SU-DHL-6 (cell line): Measurements from ENCODE around the gene MAPK10.

Experiments used
- H2AFZ ChIP-seq: fragments of 200-600 bp; sonication (generic); 2 replicates; pipeline ENCODE4 v1.6.1; 2014; ENCODE audit warnings: low read depth, mild to moderate bottlenecking, moderate library complexity, mixed read lengths, antibody characterized with exemption, low read length; ENCODE audit not compliant: severe bottlenecking
- H3F3A ChIP-seq: fragments of 200-600 bp; shearing (Covaris generic); 2 replicates; pipeline ENCODE4 v1.6.0; 2016; ENCODE audit warnings: antibody characterized with exemption, mild to moderate bottlenecking; ENCODE audit not compliant: insufficient read depth
- H3K27ac ChIP-seq: fragments of 200-600 bp; sonication (generic); 2 replicates; pipeline ENCODE4 v1.5.1; 2016; ENCODE audit warnings: low read depth, mild to moderate bottlenecking, low read length, moderate library complexity, mixed read lengths
- H3K27me3 ChIP-seq: fragments of 200-600 bp; sonication (generic), shearing (Covaris generic); 2 replicates; pipeline ENCODE4 v1.6.0; 2014; ENCODE audit warnings: mild to moderate bottlenecking, low read length
- H3K36me3 ChIP-seq: fragments of 200-600 bp; sonication (generic); 2 replicates; pipeline ENCODE4 v1.6.1; 2014; ENCODE audit warnings: mild to moderate bottlenecking, low read length, mixed read lengths
- H3K4me2 ChIP-seq: fragments of 300-600, 200-600 bp; shearing (Covaris generic), sonication (generic); 2 replicates; pipeline ENCODE4 v1.6.0; 2014; ENCODE audit warnings: low read length, low read depth, mild to moderate bottlenecking; ENCODE audit not compliant: poor library complexity, severe bottlenecking
- H3K4me3 ChIP-seq: fragments of 200-600 bp; sonication (generic); 2 replicates; pipeline ENCODE4 v1.5.1; 2014; ENCODE audit warnings: antibody characterized with exemption, low read length, mild to moderate bottlenecking, mixed read lengths; ENCODE audit not compliant: insufficient read depth, poor library complexity, severe bottlenecking
- H3K79me2 ChIP-seq: fragments of 200-600 bp; sonication (generic); 2 replicates; pipeline ENCODE4 v1.6.1; 2014; ENCODE audit warnings: mild to moderate bottlenecking, low read length, moderate library complexity; ENCODE audit not compliant: insufficient read depth
- H3K9ac ChIP-seq: fragments of 200-600 bp; sonication (generic); 2 replicates; pipeline ENCODE4 v1.7.0; 2014; ENCODE audit warnings: mild to moderate bottlenecking, low read length
- H3K9me2 ChIP-seq: fragments of 200-600 bp; sonication (generic); replicated peaks from 2 replicates; pipeline ENCODE4 v1.6.1; 2014; ENCODE audit warnings: low read length; ENCODE audit not compliant: insufficient read depth
- H3K9me3 ChIP-seq: fragments of 200-600 bp; sonication (generic); 2 replicates; pipeline ENCODE4 v1.6.1; 2014; ENCODE audit warnings: low read length, mixed read lengths; ENCODE audit not compliant: insufficient read depth
- H4K20me1 ChIP-seq: fragments of 200-600 bp; sonication (generic); 2 replicates; pipeline ENCODE4 v1.6.1; 2014; ENCODE audit warnings: low read depth, mild to moderate bottlenecking, antibody characterized with exemption, low read length, moderate library complexity, mixed read lengths
- CTCF ChIP-seq: fragments of 200-600 bp; sonication (generic); IDR thresholded peaks from one replicate; pipeline ENCODE4 v1.5.1; 2017; ENCODE audit warnings: antibody characterized with exemption, mild to moderate bottlenecking, low read length, moderate library complexity; ENCODE audit not compliant: insufficient read depth, poor library complexity, severe bottlenecking
- EZH2phosphoT487 ChIP-seq: fragments of 200-600 bp; sonication (generic), shearing (Covaris generic); conservative IDR thresholded peaks from 2 replicates; pipeline ENCODE4 v1.6.1; 2018; ENCODE audit warnings: mild to moderate bottlenecking, antibody characterized with exemption, low read length, moderate library complexity, mixed read lengths

The MAPK10 gene

GRCh38 chr4:86302251-86302650 lies 57.6 kb downstream of the MAPK10 start:
- H3K27me3 ChIP-seq = no peaks in the 10 kb centered on the region

GRCh38 chr4:86300516-86300915 lies 59.3 kb downstream of the MAPK10 start:
- Histone ChIP-seq H3F3A (no peaks in the 10 kb centered on the region), H3K79me2 (no peaks in the 10 kb centered on the region), H3K4me2 (no peak overlapping the region), H3K9me2 (no peaks in the 10 kb centered on the region), H4K20me1 (no peaks in the 10 kb centered on the region), H2AFZ (no peak overlapping the region), H3K9me3 (no peaks in the 10 kb centered on the region), H3K36me3 (no peaks in the 10 kb centered on the region), H3K27me3 (no peaks in the 10 kb centered on the region), H3K9ac (no peak overlapping the region), H3K27ac (no peak overlapping the region), H3K4me3 (no peak overlapping the region)
- TF ChIP-seq EZH2phosphoT487 (no peak), CTCF (no peak)

More at GRCh38 chr4:86302251-86302650, 57.6 kb downstream of the MAPK10 start:
- no peaks in the 10 kb centered on the region for H4K20me1 ChIP-seq
- no peak for TF ChIP-seq EZH2phosphoT487
- no peak for TF ChIP-seq CTCF
- H3K79me2 ChIP-seq = no peaks in the 10 kb centered on the region
- H3K27ac ChIP-seq = no peak overlapping the region
- H3K4me3 ChIP-seq = no peak overlapping the region
- no peaks in the 10 kb centered on the region for H3F3A ChIP-seq
- peak overlapping the region; percentile 30 for H3K4me2 ChIP-seq
- H3K36me3 ChIP-seq = no peaks in the 10 kb centered on the region
- no peak overlapping the region for H3K9ac ChIP-seq
- H2AFZ ChIP-seq = no peak overlapping the region
- H3K9me2 ChIP-seq = no peaks in the 10 kb centered on the region
- no peaks in the 10 kb centered on the region for H3K9me3 ChIP-seq

GRCh38 chr4:86296865-86297264 lies 63.0 kb downstream of the MAPK10 start:
- Histone ChIP-seq H3F3A (no peaks in the 10 kb centered on the region), H3K4me3 (no peak overlapping the region), H3K9me2 (no peaks in the 10 kb centered on the region), H3K36me3 (no peaks in the 10 kb centered on the region), H3K79me2 (no peaks in the 10 kb centered on the region), H4K20me1 (no peaks in the 10 kb centered on the region), H3K9ac (no peak overlapping the region), H3K9me3 (no peaks in the 10 kb centered on the region), H3K27ac (no peak overlapping the region), H3K27me3 (no peaks in the 10 kb centered on the region), H3K4me2 (no peak overlapping the region), H2AFZ (no peak overlapping the region)
- TF ChIP-seq EZH2phosphoT487 (no peak), CTCF (no peak)

GRCh38 chr4:86294883-86295282 lies 65.0 kb downstream of the MAPK10 start:
- H3K36me3 ChIP-seq = no peaks in the 10 kb centered on the region
- H2AFZ ChIP-seq = peak overlapping the region; percentile 54
- peak overlapping the region; percentile 56 for H3K4me2 ChIP-seq
- H3K79me2 ChIP-seq = no peaks in the 10 kb centered on the region
- no peaks in the 10 kb centered on the region for H4K20me1 ChIP-seq
- no peaks in the 10 kb centered on the region for H3F3A ChIP-seq
- H3K27me3 ChIP-seq = no peaks in the 10 kb centered on the region
- no peak overlapping the region for H3K4me3 ChIP-seq
- no peak for TF ChIP-seq EZH2phosphoT487
- no peak for TF ChIP-seq CTCF
- H3K9ac ChIP-seq = peak overlapping the region; percentile 41
- H3K9me2 ChIP-seq = no peaks in the 10 kb centered on the region
- no peaks in the 10 kb centered on the region for H3K9me3 ChIP-seq
- peak overlapping the region; percentile 69 for H3K27ac ChIP-seq
